GM12801 (cell line): Measurements from ENCODE around the gene SCUBE1.

Source experiments
- TF ChIP-seq, protein P1 (sequence below): IDR thresholded peaks from one replicate; pipeline ENCODE4 v1.5.1; 2011; ENCODE audit warnings: control low read depth; ENCODE audit not compliant: insufficient read length; ENCODE audit errors: extremely low read depth

Gene SCUBE1

DNA sequence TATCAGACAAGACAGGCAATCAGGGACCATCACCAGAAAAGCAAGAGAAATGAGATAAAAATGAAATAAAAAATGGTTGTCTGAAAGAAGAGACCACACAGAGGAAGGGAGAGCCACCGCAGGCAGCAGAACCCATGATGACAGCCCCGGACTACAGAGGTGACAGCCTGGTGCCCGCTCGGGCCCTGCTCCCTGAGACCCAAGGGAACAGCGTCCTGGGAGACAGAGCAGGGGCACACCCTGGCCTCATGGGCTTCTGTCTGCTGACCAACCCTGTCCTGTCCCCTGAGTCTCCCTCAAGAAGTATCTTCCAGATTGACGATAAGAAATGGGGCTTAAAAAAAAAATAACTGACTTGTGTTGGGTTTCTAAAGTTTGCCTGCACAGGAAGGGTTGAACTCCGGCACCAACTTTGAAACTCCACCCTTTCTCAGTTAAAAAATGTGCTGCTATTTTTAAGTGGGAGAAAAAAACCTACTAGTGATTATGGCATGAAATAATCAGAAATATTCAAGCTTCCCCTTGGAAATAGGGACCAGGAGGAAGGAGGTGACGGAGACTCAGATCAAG is 86.1 kb downstream of the SCUBE1 start:
- TF ChIP-seq, protein P1, sequence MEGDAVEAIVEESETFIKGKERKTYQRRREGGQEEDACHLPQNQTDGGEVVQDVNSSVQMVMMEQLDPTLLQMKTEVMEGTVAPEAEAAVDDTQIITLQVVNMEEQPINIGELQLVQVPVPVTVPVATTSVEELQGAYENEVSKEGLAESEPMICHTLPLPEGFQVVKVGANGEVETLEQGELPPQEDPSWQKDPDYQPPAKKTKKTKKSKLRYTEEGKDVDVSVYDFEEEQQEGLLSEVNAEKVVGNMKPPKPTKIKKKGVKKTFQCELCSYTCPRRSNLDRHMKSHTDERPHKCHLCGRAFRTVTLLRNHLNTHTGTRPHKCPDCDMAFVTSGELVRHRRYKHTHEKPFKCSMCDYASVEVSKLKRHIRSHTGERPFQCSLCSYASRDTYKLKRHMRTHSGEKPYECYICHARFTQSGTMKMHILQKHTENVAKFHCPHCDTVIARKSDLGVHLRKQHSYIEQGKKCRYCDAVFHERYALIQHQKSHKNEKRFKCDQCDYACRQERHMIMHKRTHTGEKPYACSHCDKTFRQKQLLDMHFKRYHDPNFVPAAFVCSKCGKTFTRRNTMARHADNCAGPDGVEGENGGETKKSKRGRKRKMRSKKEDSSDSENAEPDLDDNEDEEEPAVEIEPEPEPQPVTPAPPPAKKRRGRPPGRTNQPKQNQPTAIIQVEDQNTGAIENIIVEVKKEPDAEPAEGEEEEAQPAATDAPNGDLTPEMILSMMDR = no peak

DNA sequence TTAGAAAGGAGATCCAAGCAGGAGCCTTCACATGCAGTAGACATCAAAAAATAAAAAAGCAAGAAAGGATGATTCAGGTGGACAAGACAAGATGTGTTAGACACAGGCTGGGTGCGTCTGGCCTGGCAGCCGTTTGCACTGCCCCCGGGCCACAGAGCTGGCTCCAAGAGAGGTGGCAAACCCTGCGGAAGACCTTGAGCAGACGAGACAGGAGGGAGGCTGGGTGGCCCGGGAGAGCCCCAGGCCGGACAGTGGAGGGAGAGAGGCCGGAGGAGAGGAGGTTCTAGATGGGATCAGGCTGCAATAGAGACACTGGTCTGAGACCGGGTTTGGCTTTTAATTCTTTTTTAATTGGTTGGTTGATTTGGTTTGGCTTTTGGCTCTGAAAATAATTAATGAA is 86.6 kb downstream of the SCUBE1 start:
- TF ChIP-seq, protein P1 = no peak

DNA sequence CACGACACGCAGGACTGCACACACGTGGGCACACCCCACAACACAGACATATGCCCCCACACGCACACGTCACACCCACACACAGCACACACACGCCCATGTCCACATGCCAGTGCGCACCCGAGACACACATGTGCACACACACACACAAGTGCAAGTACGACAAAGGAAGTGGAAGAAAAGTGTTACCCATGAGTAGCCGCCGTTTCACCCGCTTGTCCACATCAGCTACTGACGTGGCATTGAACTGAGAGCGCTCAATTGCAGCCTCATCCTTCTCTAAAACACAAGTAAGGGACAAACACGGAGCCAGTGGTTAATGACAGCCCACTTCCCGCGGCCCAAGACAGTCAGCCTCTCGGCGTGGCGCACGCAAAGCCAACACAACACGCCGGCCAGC is 87.9 kb downstream of the SCUBE1 start:
- TF ChIP-seq, protein P1 = no peak

DNA sequence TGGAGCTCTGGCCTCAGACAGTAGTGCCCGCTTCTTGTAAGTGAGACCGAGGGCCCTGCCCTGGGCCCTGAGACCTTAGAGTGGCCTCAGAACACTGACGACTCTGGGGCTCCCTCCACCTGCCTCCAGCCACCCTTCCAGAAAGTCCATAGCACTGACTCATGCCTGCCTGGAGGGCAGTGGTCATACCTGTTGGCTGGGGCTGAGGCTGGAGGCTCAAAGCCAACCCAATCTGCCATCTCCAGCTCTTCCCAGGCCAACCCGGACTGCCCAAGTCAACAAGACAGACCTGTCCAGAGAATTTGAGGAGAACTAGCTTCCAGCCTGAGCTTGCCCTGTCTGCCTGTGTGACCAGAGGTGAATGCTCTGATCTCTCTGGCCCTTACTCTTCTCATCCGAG is 89.3 kb downstream of the SCUBE1 start:
- TF ChIP-seq, protein P1 = no peak

DNA sequence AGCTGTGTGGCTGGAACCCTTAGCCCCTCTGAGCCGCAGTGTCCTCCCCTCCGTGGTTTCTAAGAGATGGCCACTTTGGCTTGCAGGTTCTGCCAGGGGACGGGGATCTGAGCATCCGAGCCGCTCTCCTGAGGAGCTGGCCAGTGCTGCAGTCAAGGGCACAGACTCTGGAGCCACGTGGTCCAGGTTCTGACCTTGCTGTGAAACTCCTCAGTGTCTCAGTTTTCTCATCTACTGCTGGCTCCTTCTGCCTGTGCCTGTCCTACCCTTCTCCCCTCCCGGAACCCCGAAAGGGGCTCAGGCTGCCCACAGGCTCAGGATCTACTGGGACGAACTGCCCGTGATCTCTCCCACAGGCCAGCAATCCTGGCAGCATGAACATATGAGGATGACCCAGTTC is 90.9 kb downstream of the SCUBE1 start:
- TF ChIP-seq, protein P1 = no peak

DNA sequence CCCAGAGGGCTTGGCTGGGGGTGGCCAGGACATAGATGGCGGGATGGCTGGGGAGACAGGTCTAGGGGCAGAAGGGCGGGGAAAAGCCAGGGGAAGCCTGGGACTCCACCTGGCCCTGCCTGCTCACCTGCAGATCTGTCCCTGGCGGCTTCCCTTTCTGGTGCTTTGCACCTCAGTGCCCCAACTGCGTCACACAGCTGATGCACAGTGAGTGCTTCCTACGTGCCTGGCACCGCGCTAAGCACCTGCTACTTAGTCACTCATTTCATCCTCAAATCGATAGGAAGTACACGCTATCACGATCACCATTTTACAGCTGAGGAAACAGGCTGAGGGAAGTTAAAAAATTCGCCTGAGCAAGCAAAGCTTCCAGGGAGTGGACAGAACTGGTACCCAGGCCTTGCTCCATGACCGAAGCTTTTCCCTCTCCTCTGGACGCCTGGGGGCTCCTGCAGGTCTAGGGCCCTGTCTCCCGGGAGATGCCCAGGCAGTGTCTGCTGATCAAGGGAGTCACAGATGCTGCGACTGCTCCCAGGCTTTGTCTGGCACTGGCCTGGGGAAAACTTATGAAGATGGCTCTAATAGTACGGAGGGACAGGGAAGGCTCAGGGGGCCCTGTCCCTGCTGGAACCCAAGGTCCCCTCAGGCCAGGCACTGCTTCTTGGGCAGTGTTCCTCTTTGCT is 93.2 kb downstream of the SCUBE1 start:
- TF ChIP-seq, protein P1 = no peak

DNA sequence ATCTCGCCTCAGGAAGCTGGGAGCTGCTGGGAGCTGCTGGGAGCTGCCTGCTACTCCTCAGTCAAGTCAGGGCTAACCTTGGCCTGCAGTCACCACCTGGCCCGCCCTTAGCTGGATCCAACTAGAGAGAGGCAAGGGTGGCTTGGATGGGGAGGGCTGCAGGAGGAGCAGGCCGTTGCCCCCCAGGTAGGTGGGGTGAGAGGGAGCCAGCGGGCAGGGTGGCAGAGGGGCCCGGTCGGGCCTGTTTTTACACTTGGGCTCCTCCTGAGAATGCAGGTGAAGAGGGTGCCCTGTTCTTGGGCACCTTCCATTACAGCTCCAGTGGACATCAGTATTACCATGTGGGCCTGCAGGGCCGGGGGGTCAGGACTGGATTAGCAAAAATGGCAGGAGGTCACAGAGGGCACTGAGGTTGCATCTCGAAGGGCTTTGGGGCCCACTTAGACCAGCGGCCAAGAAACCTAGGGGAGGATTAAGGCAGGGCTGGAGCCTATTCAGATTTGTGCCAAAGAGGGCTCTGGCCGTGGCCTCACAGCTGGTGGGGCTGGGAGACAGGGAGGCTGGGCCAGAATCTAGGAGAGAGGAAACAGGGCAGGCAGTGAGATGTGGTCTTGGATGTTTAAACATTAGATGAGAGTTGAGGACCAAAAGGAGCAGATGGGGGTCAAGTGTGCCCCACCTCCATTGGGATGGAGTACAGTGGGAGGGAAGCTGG is 95.5 kb downstream of the SCUBE1 start:
- TF ChIP-seq, protein P1 = no peak
